OCI-M2 (cell line): Measurements from ENCODE around the gene QKI.
"Not testable (repeated sequence)": the region's sequence is repeated elsewhere in the genome, so short reads cannot be mapped to it uniquely, and the experiment has no call there.

Experiments used
- DNase-seq: peaks from one replicate; lab custom pipeline; 2025; ENCODE audit not compliant: unreplicated experiment; lab: John Stamatoyannopoulos, UW

QKI gene

GRCh38 chr6:163438298-163438939 is 23.9 kb downstream of the QKI start:
- no peak for DNase-seq

- no peak for DNase-seq
Observed at GRCh38 chr6:163438940-163439335, 24.4 kb downstream of the QKI start.

GRCh38 chr6:163439390-163439789 is 24.9 kb downstream of the QKI start:
- DNase-seq = not testable (repeated sequence)

- DNase-seq = no peak
Observed at GRCh38 chr6:163439997-163440396, 25.5 kb downstream of the QKI start.

- DNase-seq = no peak
Observed at GRCh38 chr6:163442336-163442735, 27.8 kb downstream of the QKI start.

GRCh38 chr6:163444077-163444476 is 29.6 kb downstream of the QKI start:
- no peak for DNase-seq

GRCh38 chr6:163446549-163446948 is 32.0 kb downstream of the QKI start:
- no peak for DNase-seq

GRCh38 chr6:163449076-163449475 is 34.6 kb downstream of the QKI start:
- DNase-seq = no peak

GRCh38 chr6:163454425-163454824 is 39.9 kb downstream of the QKI start:
- no peak for DNase-seq

GRCh38 chr6:163455552-163455951 is 41.0 kb downstream of the QKI start:
- DNase-seq = no peak

GRCh38 chr6:163457637-163458561 is 43.4 kb downstream of the QKI start:
- DNase-seq = no peak

- DNase-seq = no peak
Observed at GRCh38 chr6:163459007-163459406, 44.5 kb downstream of the QKI start.

GRCh38 chr6:163459536-163459935 is 45.0 kb downstream of the QKI start:
- no peak for DNase-seq

GRCh38 chr6:163460307-163460782 is 45.8 kb downstream of the QKI start:
- no peak for DNase-seq

- no peak for DNase-seq
Observed at GRCh38 chr6:163461696-163462095, 47.2 kb downstream of the QKI start.

- no peak for DNase-seq
Observed at GRCh38 chr6:163463180-163463579, 48.7 kb downstream of the QKI start.

GRCh38 chr6:163463795-163464194 is 49.3 kb downstream of the QKI start:
- no peak for DNase-seq

GRCh38 chr6:163466839-163467390 is 52.4 kb downstream of the QKI start:
- no peak for DNase-seq

GRCh38 chr6:163468738-163469137 is 54.2 kb downstream of the QKI start:
- no peak for DNase-seq

- no peak for DNase-seq
Observed at GRCh38 chr6:163469459-163469985, 55.0 kb downstream of the QKI start.

GRCh38 chr6:163470611-163471010 is 56.1 kb downstream of the QKI start:
- no peak for DNase-seq

- no peak for DNase-seq
Observed at GRCh38 chr6:163474581-163474980, 60.1 kb downstream of the QKI start.
